HG02943 (cell line): ENCODE results near the gene PKNOX1.
"Not testable (repeated sequence)": the region's sequence is repeated elsewhere in the genome, so short reads cannot be mapped to it uniquely, and the experiment has no call there.

Source experiments
- ATAC-seq: cut with Tn5 transposase; IDR thresholded peaks from one replicate; pipeline ENCODE4 v1.9.1; 2021; ENCODE audit warnings: mild to moderate bottlenecking, low read depth, moderate library complexity; ENCODE audit not compliant: unreplicated experiment

PKNOX1 gene

GRCh38 chr21:43043291-43043690, 68.9 kb downstream of the PKNOX1 start:
- ATAC-seq, result not testable (repeated sequence)

- ATAC-seq, result not testable (repeated sequence)
Observed at GRCh38 chr21:43044547-43044946, 70.2 kb downstream of the PKNOX1 start.

DNA sequence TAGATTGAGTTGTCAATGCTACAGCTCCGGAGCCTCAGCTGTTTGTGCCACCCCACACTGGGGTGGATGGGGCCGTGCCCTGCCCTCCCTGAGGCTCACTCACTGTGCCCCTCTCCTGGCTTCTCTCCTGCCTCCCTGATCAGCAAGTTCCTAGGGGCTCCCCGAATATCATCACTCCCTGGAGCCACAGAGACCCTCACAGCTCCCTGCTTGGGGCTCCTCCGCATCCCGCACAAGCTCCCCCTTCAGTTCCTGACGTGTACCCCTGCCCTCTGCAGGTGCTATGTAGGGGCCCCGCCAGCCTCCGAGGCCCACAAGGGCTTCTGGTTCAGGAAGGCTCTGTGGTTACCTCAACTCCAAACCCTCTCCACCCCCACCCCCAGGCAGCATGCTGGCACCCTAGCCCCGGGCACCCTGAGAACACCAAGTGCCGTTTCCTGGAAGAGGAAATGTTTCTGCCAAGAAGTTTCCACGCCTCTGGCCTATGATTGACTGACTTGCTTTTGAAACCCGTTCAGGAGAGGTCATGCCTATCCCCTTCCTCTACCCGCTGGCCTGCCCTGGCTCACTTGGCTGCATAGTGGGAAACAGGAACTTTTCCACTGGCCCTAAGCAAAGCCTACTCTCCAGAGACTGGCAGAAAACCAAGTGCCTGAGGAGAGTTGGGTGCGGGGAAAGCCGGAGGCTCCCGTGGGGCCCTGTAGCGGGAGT, 71.0 kb downstream of the PKNOX1 start:
- not testable (repeated sequence) for ATAC-seq

GRCh38 chr21:43045876-43046821, 71.8 kb downstream of the PKNOX1 start:
- ATAC-seq, result not testable (repeated sequence)

DNA sequence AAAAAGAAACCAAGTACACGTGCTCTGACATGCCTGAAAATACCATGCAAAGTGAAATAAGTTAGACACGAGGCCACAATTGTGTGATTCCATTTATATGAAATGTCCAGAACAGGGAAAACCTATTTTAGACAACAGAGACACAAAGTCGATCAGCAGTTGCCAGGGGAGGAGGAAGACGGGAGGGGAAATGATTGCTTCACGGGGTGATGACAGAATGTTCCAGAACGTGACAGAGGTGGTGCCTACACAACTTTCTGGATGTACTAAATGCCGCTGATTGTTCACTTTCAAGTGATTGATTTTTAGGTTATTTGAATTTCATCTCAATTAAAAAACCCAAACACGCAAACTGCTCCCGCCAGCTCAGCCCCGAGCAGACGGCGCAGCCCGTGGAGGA, 78.8 kb downstream of the PKNOX1 start:
- ATAC-seq, result not testable (repeated sequence)

GRCh38 chr21:43062955-43063664, 88.7 kb downstream of the PKNOX1 start:
- not testable (repeated sequence) for ATAC-seq

- ATAC-seq, result not testable (repeated sequence)
Observed at GRCh38 chr21:43064265-43064917, 90.0 kb downstream of the PKNOX1 start.

GRCh38 chr21:43065991-43066390, 91.6 kb downstream of the PKNOX1 start:
- ATAC-seq, result not testable (repeated sequence)

DNA sequence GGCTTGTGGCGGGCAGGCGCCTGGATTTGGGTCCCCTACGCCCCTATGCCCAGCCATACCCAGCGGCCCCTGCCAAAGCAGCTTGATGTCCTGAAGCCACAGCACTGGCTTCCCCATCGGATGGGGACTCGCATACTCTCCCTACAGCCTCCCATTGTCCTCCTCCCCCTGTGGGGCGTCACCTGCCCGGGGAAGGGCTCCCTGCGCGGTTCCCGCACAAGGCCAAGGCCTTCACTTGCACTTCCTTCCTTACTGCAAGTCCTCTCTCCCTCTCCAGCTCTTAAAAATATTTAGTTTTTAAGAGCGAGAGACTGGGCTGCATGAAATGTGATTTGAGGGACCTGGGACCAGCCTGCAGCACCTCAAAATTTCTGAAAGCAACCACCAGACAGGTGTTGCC, 92.3 kb downstream of the PKNOX1 start:
- ATAC-seq, result not testable (repeated sequence)

- ATAC-seq, result not testable (repeated sequence)
Observed at GRCh38 chr21:43068065-43068464, 93.7 kb downstream of the PKNOX1 start.

DNA sequence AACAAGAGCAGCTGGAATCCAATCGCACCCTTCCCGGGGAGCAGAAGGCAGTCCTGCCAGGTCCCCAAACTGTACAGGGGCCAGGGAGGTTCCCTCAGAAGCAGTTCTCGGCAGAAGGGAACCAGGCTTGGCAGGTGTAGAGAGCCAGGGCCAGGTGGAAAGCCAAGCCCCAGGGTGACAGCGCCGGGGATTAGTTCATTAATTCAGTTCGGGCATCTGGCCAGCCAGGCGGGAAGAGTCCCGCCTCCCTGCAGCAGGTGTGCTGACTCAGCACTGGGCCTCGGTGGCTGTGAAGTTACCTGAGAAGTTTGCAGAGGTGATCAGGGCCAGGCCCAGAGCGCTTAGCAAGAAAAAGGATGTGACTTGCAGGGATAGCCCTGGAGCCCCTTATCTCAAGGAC, 95.3 kb downstream of the PKNOX1 start:
- ATAC-seq, result not testable (repeated sequence)

GRCh38 chr21:43072742-43073141, 98.4 kb downstream of the PKNOX1 start:
- ATAC-seq, result not testable (repeated sequence)

DNA sequence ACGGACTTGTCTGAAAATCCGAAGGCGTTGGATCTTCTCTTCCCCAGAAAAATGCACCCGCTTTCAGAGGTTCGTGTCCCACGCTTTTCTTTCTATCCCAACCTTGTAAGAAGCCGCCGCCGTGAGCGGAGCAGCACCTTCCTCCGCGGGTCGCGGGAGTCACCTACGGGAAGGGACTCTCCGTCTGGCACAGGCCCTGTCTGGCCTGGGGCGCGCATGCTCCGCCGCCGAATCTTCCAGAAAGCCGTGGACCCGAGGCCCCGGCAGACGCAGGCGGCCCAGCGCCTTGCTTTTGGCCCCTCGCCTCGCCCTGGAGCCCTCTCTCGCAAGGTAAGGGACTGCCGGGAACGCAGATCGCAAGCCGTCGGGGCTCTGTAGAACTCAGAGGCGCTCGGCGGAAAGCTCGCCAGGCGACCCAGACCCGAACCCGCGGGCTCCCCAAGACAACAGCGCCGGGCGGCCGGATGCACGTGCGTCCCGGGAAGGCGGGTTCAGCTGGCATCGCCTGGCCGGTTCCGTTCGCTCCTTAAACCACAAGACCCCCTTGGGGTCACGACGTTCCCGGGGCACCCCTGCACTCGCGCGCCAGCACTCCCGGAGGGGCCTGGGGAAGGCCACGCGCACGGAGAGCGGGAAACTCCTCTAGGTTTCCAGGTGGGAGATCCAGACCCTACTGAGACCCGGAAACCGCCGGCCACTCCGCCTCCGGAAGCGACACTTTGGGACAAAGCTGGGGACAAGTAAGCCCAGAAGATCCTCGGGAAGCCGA, 100.2 kb downstream of the PKNOX1 start:
- ATAC-seq, result not testable (repeated sequence)

DNA sequence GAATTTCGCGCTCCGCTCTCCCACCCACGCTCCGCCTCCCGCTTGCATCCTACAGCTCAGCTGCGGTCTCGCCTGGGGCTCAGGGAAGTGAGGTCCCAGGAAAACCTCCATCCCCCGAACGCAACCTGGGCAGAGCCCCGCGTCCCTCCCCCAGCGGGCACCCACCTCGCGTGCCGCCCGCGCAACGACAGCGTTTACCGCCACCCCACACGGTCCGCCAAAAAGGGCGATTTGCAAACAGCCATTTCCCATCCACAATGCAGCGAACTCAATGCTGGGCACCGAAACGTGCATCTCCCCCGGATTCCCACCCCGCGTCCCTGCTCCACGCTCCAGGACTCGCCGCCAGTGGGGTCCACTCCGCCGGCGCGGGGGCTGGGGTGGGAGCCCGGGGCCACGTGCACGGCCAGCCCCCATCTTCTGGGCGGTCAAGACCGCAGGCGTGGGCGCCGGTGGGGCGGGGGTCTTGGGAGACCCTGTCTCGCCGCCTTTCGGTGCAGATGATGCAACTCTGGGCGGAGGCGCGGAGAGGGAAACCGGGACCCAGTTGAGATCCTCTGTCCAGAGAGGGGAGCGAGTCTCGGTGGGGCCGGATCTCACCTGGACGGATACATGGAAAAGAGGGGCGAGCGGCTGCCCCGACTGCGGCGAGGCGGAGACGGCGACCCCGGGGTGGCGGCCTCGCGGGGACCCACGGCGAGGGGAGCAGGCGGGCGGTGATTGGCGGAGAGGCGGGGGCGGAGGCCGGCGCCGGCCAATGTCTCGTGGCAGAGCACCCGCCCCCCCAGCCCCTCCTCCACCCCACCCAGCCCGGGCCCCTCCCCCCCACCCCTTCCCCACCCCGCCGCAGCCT, 101.0 kb downstream of the PKNOX1 start, which contains the start of gene CBS:
CBS (minus strand) TSS at position 666 of the 853 bp plus-strand sequence. CDS start 3,642 bp downstream, outside the sequence.
- ATAC-seq, result not testable (repeated sequence)

DNA sequence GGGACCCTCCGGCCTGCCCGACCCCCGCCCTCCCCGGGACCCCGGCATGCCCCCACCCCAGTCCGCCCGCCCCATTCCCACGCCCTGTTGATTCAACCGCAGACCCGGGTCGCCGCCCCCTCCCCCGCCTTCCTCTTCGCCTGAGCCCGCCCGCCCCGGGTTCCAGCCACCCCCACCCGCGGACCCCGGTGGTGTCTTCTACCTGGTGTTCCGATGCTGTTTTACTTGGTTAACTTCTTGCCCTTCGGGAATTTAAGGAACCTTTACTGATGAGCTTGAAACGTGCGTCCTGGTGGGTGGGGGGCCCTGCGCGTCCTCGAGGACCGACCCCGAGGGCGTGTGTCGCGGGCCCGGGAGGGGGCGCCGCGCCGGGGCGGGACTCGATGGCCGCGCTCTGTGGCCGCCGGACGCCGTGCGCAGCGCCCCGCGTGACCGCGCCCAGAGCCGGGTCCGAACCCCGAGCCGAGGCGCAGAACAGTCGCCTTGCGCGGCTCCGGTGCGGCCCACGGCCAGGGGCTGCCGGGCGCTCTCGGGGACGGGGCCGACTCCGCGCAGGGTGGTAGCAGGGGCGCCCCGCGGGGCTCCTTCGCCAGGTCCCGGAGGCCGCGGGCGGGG, 101.8 kb downstream of the PKNOX1 start:
- not testable (repeated sequence) for ATAC-seq

GRCh38 chr21:43076643-43077042, 102.3 kb downstream of the PKNOX1 start:
- not testable (repeated sequence) for ATAC-seq

GRCh38 chr21:43082587-43083300, 108.4 kb downstream of the PKNOX1 start:
- not testable (repeated sequence) for ATAC-seq
